Measurements from ENCODE around the gene SLC22A5.

The SLC22A5 gene

GRCh38 chr5:132370181-132370970 is 866 bp downstream of the SLC22A5 start:
- Histone ChIP-seq H4K20me1 (ENCODE audit: insufficient read depth, low read length) (no peaks in the 10 kb centered on the region), H3K4me1 (ENCODE audit: insufficient read depth, low read length) (no peaks in the 10 kb centered on the region), H3K27ac (ENCODE audit: low read length) (no peak overlapping the region), H3K4me3 (ENCODE audit: low read depth in 1 of 2, low read length in 2 of 2) (no peak overlapping the region), H3K36me3 (ENCODE audit: insufficient read depth, low read length) (no peaks in the 10 kb centered on the region), H3K27me3 (ENCODE audit: insufficient read depth, low read length, poor library complexity) (no peaks in the 10 kb centered on the region), H3K9me3 (ENCODE audit: insufficient read depth, low read length, severe bottlenecking) (no peaks in the 10 kb centered on the region), H2AFZ (ENCODE audit: low read depth, low read length) (no peak overlapping the region), H3K4me2 (ENCODE audit: insufficient read depth, low read length) (no peak overlapping the region), H3K9ac (ENCODE audit: low read depth, low read length) (no peak overlapping the region), H3K79me2 (ENCODE audit: insufficient read depth, low read length) (no peaks in the 10 kb centered on the region)
- DNase-seq (no peak), ATAC-seq (ENCODE audit: insufficient read depth, low read depth) (no peak)
- TF ChIP-seq EZH2 (IDR thresholded peaks at IDR 0.05; ENCODE audit: borderline replicate concordance, low read depth, low read length, severe bottlenecking), result no peak
- no peak for TF ChIP-seq CTCF (IDR thresholded peaks at IDR 0.05; ENCODE audit: borderline replicate concordance, extremely low read depth, low read length, poor library complexity, severe bottlenecking)

- DNase-seq (no peak), ATAC-seq (ENCODE audit: insufficient read depth, low read depth) (no peak)
- H3K9ac ChIP-seq (ENCODE audit: low read depth, low read length), result no peak overlapping the region
- no peak overlapping the region for H3K4me3 ChIP-seq (ENCODE audit: low read depth in 1 of 2, low read length in 2 of 2)
- no peak for TF ChIP-seq CTCF (IDR thresholded peaks at IDR 0.05; ENCODE audit: borderline replicate concordance, extremely low read depth, low read length, poor library complexity, severe bottlenecking)
- no peak for TF ChIP-seq EZH2 (IDR thresholded peaks at IDR 0.05; ENCODE audit: borderline replicate concordance, low read depth, low read length, severe bottlenecking)
- no peaks in the 10 kb centered on the region for H3K9me3 ChIP-seq (ENCODE audit: insufficient read depth, low read length, severe bottlenecking)
- H3K4me2 ChIP-seq (ENCODE audit: insufficient read depth, low read length), result no peak overlapping the region
- H3K4me1 ChIP-seq (ENCODE audit: insufficient read depth, low read length), result no peaks in the 10 kb centered on the region
- no peak overlapping the region for H2AFZ ChIP-seq (ENCODE audit: low read depth, low read length)
- H3K27ac ChIP-seq (ENCODE audit: low read length), result no peak overlapping the region
- no peaks in the 10 kb centered on the region for H4K20me1 ChIP-seq (ENCODE audit: insufficient read depth, low read length)
- H3K79me2 ChIP-seq (ENCODE audit: insufficient read depth, low read length), result no peaks in the 10 kb centered on the region
- H3K27me3 ChIP-seq (ENCODE audit: insufficient read depth, low read length, poor library complexity), result no peaks in the 10 kb centered on the region
- H3K36me3 ChIP-seq (ENCODE audit: insufficient read depth, low read length), result no peaks in the 10 kb centered on the region
These were observed 1.6 kb downstream of the SLC22A5 start for GRCh38 chr5:132370971-132371602.

GRCh38 chr5:132371603-132371994 is 2.1 kb downstream of the SLC22A5 start:
- H3K4me3 ChIP-seq (ENCODE audit: low read depth in 1 of 2, low read length in 2 of 2), result no peak overlapping the region
- H2AFZ ChIP-seq (ENCODE audit: low read depth, low read length), result no peak overlapping the region
- H3K4me1 ChIP-seq (ENCODE audit: insufficient read depth, low read length), result no peaks in the 10 kb centered on the region
- no peak overlapping the region for H3K4me2 ChIP-seq (ENCODE audit: insufficient read depth, low read length)
- H3K36me3 ChIP-seq (ENCODE audit: insufficient read depth, low read length), result no peaks in the 10 kb centered on the region
- ATAC-seq (ENCODE audit: insufficient read depth, low read depth) (no peak), DNase-seq (no peak)
- no peak for TF ChIP-seq EZH2 (IDR thresholded peaks at IDR 0.05; ENCODE audit: borderline replicate concordance, low read depth, low read length, severe bottlenecking)
- TF ChIP-seq CTCF (IDR thresholded peaks at IDR 0.05; ENCODE audit: borderline replicate concordance, extremely low read depth, low read length, poor library complexity, severe bottlenecking), result no peak
- no peaks in the 10 kb centered on the region for H3K9me3 ChIP-seq (ENCODE audit: insufficient read depth, low read length, severe bottlenecking)
- H3K79me2 ChIP-seq (ENCODE audit: insufficient read depth, low read length), result no peaks in the 10 kb centered on the region
- H3K9ac ChIP-seq (ENCODE audit: low read depth, low read length), result no peak overlapping the region
- no peaks in the 10 kb centered on the region for H4K20me1 ChIP-seq (ENCODE audit: insufficient read depth, low read length)
- H3K27me3 ChIP-seq (ENCODE audit: insufficient read depth, low read length, poor library complexity), result no peaks in the 10 kb centered on the region
- H3K27ac ChIP-seq (ENCODE audit: low read length), result no peak overlapping the region
